ENCODE measurements around the gene IFIT3.
"Not testable (repeated sequence)": the region's sequence is repeated elsewhere in the genome, so short reads cannot be mapped to it uniquely, and the experiment has no call there.

The IFIT3 gene

GRCh38 chr10:89327803-89328441, at the start of gene IFIT3:
Gene IFIT3 (plus strand): TSS chr10:89327997. CDS start chr10:89328074, 77 bp downstream.
- no peak for DNase-seq (ENCODE audit: low read depth in 2 of 2)

- DNase-seq (ENCODE audit: low read depth in 2 of 2) = no peak
These were observed 49.7 kb upstream of the IFIT3 start for GRCh38 chr10:89278034-89278535.

- DNase-seq (ENCODE audit: low read depth in 2 of 2) = no peak
These were observed 48.9 kb upstream of the IFIT3 start for GRCh38 chr10:89278900-89279392.

DNA sequence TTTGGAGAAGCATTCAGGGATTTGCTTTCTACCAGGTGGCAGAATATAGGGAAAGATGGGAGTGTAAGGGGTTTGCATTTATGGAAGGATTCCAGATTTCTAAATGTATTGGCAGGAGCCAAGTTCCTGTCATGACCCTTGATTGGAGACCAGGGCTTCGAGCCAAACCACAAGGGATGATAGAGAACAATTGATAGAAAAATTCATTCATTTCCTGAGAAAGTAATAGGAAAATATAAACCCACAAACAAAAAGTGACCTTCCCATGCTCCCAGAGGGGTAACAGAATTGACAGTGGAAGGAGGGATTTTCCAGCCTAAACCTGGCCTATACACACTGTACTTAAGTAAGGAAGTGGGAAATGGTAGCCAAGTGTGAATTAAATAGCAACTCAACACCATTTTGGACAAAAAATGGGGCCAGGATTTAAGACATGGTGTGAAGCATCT, 48.4 kb upstream of the IFIT3 start:
- no peak for DNase-seq (ENCODE audit: low read depth in 2 of 2)

- no peak for DNase-seq (ENCODE audit: low read depth in 2 of 2)
These were observed 47.3 kb upstream of the IFIT3 start for GRCh38 chr10:89280508-89280907.

DNA sequence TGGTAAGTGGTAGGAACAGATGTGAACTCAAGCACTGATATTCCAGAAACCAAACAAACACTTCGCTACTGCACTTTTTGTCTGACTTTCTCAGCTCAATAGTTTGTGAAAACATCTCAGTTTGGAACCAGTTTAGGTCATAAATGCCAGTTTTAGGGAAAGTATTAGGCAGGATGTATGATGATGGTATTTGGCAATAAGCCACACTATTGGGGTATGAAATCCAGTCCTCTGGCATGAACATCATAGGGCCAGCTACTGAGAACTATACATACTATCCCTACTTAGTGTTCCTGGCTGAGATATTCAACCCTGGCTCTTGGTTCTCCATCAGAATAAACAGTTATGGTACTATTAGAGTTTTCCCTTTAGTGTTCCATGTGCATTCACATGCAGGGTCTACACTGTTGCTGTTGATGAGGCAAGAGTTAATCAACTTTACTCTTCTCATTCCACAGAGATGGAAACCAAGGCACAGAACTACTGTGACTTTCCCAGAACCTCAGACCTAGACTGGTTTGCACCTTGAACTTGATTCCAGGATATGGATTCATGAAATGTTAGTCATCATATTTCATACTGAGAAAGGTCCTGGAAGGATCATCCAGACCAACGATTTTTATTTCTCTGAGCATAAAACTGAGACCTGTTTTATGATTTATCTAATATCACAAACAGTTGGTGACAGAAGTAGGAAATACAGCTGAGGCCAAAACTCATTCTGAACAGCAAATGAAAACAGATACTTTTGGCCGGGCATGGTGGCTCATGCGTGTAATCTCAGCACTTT, 46.0 kb upstream of the IFIT3 start:
- DNase-seq (ENCODE audit: low read depth in 2 of 2) = no peak

- DNase-seq (ENCODE audit: low read depth in 2 of 2) = no peak
These were observed 44.5 kb upstream of the IFIT3 start for GRCh38 chr10:89283025-89283935.

DNA sequence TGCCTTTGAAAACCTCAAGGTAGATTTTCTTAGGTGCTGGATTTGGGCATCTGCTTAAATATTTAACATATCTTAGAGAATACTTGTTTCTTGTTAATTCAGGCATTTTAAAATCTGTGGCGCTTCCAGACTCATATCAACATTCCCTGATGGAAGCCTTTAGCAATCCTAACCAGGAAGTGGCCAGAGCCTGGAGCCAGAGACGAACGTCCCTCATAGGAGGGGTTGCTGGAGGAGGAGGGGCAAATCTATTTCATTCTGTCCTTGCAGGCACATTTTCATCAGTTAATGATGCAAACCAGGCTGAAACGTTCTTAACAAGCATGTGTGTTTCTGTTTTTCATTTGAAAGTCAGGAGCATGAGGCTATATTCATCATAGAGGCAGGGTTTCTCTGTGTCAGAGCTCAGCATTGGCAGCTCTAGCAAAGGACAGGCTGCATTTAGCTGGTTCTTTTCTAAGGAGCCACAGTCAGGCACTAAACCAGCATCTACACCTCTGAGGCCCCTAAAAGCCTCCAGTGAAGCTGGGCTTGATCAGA, 43.8 kb upstream of the IFIT3 start:
- no peak for DNase-seq (ENCODE audit: low read depth in 2 of 2)

DNA sequence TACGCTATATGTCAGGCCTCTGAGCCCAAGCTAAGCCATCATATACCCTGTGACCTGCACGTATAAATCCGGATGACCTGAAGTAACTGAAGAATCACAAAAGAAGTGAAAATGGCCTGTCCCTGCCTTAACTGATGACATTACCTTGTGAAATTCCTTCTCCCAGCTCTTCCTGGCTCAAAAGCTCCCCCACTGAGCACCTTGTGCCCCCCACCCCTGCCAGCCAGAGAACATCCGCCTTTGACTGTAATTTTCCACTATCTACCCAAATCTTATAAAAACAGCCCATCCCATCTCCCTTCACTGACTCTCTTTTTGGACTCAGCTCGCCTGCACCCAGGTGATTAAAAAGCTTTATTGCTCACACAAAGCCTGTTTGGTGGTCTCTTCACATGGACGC, 43.1 kb upstream of the IFIT3 start:
- DNase-seq (ENCODE audit: low read depth in 2 of 2) = not testable (repeated sequence)

GRCh38 chr10:89285303-89285702, 42.5 kb upstream of the IFIT3 start:
- not testable (repeated sequence) for DNase-seq (ENCODE audit: low read depth in 2 of 2)

GRCh38 chr10:89294721-89295239, 33.0 kb upstream of the IFIT3 start:
- no peak for DNase-seq (ENCODE audit: low read depth in 2 of 2)

DNA sequence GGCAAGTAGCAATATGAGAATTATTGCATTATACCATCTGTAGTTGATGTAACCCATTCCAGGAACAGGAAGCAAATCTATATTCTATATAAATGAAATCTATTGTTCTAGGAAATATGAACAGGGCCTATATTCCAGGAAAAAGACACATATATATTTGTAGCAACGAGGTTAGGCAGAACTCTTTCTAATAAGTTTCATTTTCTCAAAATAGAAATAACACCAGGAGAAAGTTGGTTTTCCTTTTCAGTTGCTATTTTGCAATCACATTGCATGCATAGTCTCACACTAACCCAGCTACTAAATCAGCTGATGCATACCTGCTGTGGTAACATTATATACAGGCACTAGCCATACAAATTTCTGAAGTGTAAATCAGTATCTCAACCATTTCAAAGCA, 32.2 kb upstream of the IFIT3 start:
- DNase-seq (ENCODE audit: low read depth in 2 of 2) = no peak

DNA sequence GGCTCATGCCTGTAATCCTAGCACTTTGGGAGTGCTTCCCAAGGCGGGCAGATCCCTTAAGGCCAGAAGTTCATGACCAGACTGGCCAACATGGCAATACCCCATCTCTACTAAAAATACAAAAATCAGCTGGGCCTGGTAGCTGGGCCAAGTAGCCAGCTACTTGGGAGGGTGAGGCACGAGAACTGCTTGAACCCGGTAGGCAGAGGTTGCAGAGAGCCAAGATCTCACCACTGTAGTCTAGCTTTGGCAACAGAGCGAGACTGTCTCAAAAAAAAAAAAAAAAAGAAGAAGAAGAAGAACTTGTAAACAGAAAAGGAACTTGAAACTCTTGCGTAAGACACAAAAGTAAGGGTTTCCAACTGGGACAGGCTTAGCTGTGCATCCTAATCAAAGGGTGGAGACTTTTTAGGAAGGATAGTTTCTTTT, 31.6 kb upstream of the IFIT3 start:
- no peak for DNase-seq (ENCODE audit: low read depth in 2 of 2)

GRCh38 chr10:89297356-89297755, 30.4 kb upstream of the IFIT3 start:
- no peak for DNase-seq (ENCODE audit: low read depth in 2 of 2)

GRCh38 chr10:89297791-89298190, 30.0 kb upstream of the IFIT3 start:
- no peak for DNase-seq (ENCODE audit: low read depth in 2 of 2)

GRCh38 chr10:89299031-89299430, 28.8 kb upstream of the IFIT3 start:
- no peak for DNase-seq (ENCODE audit: low read depth in 2 of 2)

GRCh38 chr10:89301232-89301631, 26.6 kb upstream of the IFIT3 start:
- no peak for DNase-seq (ENCODE audit: low read depth in 2 of 2)

- no peak for DNase-seq (ENCODE audit: low read depth in 2 of 2)
These were observed 25.9 kb upstream of the IFIT3 start, which contains the start of gene IFIT2 for GRCh38 chr10:89301721-89302445. Gene IFIT2 (plus strand): TSS chr10:89302046. CDS start chr10:89302124, 78 bp downstream.

- no peak for DNase-seq (ENCODE audit: low read depth in 2 of 2)
These were observed 25.2 kb upstream of the IFIT3 start for GRCh38 chr10:89302625-89303024.

DNA sequence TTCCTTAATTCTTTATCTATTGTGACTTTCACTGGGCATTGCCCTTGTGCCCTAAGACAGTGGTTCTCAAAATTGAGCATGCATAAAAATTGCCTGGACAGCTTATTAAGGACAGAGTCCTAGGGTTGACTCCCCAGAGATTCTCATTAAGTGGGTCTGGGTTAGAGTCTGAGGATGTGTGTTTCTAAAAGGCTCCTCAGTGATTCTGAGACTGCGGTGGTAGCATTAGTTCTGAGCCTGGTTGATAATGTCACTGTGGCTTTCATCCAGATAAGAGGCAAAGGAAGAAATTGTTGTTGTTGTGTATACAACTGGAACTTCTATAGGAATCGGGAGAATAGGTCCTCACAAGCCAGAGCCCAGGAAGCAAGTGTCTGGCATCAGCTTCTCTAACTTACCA, 24.6 kb upstream of the IFIT3 start:
- no peak for DNase-seq (ENCODE audit: low read depth in 2 of 2)

All from activated CD4-positive, alpha-beta T cell treated with anti-CD3 and anti-CD28 coated beads for 24 hours (primary cell).